Gastroesophageal sphincter (tissue), 4 donors: ENCODE measurements around the gene RABL2A. TPM values are rescaled to one million over a fixed set of nuclear protein-coding genes. Genes with fewer than 3 reads are reported as not detected.
"Not testable (repeated sequence)": the region's sequence is repeated elsewhere in the genome, so short reads cannot be mapped to it uniquely, and the experiment has no call there.

ENCODE experiments used
- ATAC-seq: fragments of 150-250 bp; one replicate; pipeline ENCODE4 v1.9.1; 2016; ENCODE audit warnings: mild to moderate bottlenecking, moderate library complexity
- H3K27ac ChIP-seq, 4 donors: fragments of 200-600 bp; sonication (generic) in 3 of 4; 1 replicate in 3 of 4; 2 replicates in 1 of 4; pipeline ENCODE4 v1.5.1; 2016 to 2019
- H3K27me3 ChIP-seq: fragments of 200-600 bp; sonication (generic); one replicate; pipeline ENCODE4 v1.5.1; 2019
- H3K36me3 ChIP-seq, 2 donors: fragments of 200-600 bp; sonication (generic); one replicate each; pipeline ENCODE4 v1.5.1; 2019; ENCODE audit warnings: control low read depth in 1 of 2
- H3K4me1 ChIP-seq, 3 donors: fragments of 200-600 bp; sonication (generic); 1 replicate in 2 of 3; 2 replicates in 1 of 3; pipeline ENCODE4 v1.5.1; 2016 to 2019; ENCODE audit warnings: control low read depth in 2 of 3
- H3K4me3 ChIP-seq, 2 donors: fragments of 200-600 bp; sonication (generic); one replicate each; pipeline ENCODE4 v1.5.1; 2019; ENCODE audit warnings: mild to moderate bottlenecking in 1 of 2, moderate library complexity in 1 of 2
- H3K9me3 ChIP-seq, 3 donors: fragments of 200-600 bp; sonication (generic); one replicate each; pipeline ENCODE4 v1.5.1; 2017 to 2019; ENCODE audit warnings: control low read depth in 2 of 3
- EP300 ChIP-seq: sonication (generic); formaldehyde crosslinking; IDR thresholded peaks from one replicate; pipeline ENCODE4 v1.6.1; 2017; ENCODE audit warnings: antibody characterized with exemption, mild to moderate bottlenecking
- POLR2A ChIP-seq, 2 donors: fragments of 450-650 bp; IDR thresholded peaks; one replicate each; pipeline ENCODE4 v1.6.1; 2017; ENCODE audit warnings: antibody characterized with exemption in 2 of 2, mild to moderate bottlenecking in 2 of 2, moderate library complexity in 1 of 2
- WGBS, 2 donors: methylation state at CpG; one replicate each; pipeline ENCODE4 v1.1.5; 2018; ENCODE audit warnings: low coverage in 1 of 2; 5-methylcytosine and 5-hydroxymethylcytosine counted together
- total RNA-seq, 4 donors: library from RNA; depleted of rRNA; stranded (reverse); fragments of >200 nt; gene quantifications; one replicate each; pipeline ENCODE4 v1.1.0, GENCODE V29; 2016

The RABL2A gene
- total RNA-seq, 4 donors from 2014 or later, result 3.0 to 19.9 (median 14.1) TPM

DNA sequence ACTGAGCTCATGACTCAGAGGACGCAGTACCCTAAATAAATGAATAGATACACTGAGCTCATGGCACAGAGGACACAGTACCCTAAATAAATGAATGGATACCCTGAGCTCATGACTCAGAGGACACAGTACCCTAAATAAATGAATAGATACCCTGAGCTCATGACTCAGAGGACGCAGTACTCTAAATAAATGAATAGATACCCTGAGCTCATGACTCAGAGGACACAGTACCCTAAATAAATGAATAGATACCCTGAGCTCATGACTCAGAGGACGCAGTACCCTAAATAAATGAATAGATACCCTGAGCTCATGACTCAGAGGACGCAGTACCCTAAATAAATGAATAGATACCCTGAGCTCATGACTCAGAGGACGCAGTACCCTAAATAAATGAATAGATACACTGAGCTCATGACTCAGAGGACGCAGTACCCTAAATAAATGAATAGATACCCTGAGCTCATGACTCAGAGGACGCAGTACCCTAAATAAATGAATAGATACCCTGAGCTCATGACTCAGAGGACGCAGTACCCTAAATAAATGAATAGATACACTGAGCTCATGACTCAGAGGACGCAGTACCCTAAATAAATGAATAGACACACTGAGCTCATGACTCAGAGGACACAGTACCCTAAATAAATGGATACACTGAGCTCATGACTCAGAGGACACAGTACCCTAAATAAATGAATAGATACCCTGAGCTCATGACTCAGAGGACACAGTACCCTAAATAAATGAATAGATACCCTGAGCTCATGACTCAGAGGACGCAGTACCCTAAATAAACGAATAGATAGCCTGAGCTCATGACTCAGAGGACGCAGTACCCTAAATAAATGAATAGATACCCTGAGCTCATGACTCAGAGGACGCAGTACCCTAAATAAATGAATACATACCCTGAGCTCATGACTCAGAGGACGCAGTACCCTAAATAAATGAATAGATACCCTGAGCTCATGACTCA is 24.1 kb downstream of the RABL2A start:
- H3K27me3 ChIP-seq, H3K36me3 ChIP-seq, H3K4me3 ChIP-seq, ATAC-seq, H3K4me1 ChIP-seq, H3K9me3 ChIP-seq, H3K27ac ChIP-seq: not testable (repeated sequence)
- whole genome bisulfite sequencing, 2 donors, result 58% methylated on average over 2 of the region's 14 CpGs; no CpG with 5 or more reads in 1 of the 2 donors

GRCh38 chr2:113652599-113652998 is 25.5 kb downstream of the RABL2A start:
- not testable (repeated sequence) for H3K4me3 ChIP-seq, ATAC-seq
- WGBS, 2 donors, result no CpG with 5 or more reads among the region's 3 CpGs

GRCh38 chr2:113656031-113656624 is 29.1 kb downstream of the RABL2A start:
- not testable (repeated sequence) for H3K27ac ChIP-seq, ATAC-seq, H3K4me1 ChIP-seq, H3K9me3 ChIP-seq, H3K4me3 ChIP-seq, H3K27me3 ChIP-seq, H3K36me3 ChIP-seq
- WGBS, 2 donors, result 87% methylated on average over 2 of the region's 27 CpGs; no CpG with 5 or more reads in 1 of the 2 donors

More at GRCh38 chr2:113652599-113652998, 25.5 kb downstream of the RABL2A start:
- H3K4me1 ChIP-seq, H3K27ac ChIP-seq, H3K9me3 ChIP-seq, H3K36me3 ChIP-seq, H3K27me3 ChIP-seq: not testable (repeated sequence)

GRCh38 chr2:113657735-113658134 is 30.7 kb downstream of the RABL2A start:
- not testable (repeated sequence) for H3K27me3 ChIP-seq, H3K27ac ChIP-seq, ATAC-seq, H3K4me3 ChIP-seq, H3K9me3 ChIP-seq, H3K36me3 ChIP-seq, H3K4me1 ChIP-seq
- 90 to 100% methylated on average over 9 to 17 of the region's 17 CpGs for WGBS, 2 donors

DNA sequence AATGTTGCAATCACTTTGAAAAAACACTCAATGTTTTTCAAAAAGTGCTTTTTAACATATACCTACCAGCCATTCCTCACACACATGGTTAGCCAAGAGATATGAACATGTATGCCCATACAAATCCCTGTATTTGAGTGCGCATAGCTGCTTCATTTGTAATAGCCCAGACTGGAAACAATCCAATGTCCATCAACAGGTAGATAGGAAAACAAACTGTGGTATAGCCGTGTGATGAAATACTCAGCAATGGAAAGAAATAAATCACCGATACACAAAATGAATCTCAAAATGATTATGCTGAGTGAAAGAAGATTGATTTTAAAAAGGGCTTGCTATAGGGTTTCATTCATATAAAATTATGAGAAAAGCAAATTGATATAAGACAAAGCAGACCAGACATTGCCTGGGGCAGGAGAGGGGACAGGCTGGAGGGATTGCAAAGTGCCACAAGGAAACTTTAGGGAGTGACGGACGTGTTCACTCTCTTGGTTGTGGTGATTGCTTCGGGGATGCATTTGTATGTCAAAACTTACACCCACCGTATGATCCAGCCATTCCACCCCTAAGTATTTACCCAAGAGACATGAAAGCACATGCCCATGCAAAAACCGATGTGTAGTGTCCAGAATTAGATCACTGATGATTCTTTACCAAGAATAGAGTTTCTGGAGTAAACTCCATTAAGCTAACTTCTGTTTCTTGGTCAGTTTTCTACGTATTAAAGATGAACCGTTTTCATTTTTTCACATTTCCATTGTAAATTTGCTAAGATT is 36.4 kb downstream of the RABL2A start:
- H3K4me1 ChIP-seq, H3K4me3 ChIP-seq, H3K9me3 ChIP-seq, H3K27ac ChIP-seq, H3K36me3 ChIP-seq, ATAC-seq, H3K27me3 ChIP-seq: not testable (repeated sequence)
- 76 to 87% methylated on average over 3 to 9 of the region's 10 CpGs for WGBS, 2 donors

DNA sequence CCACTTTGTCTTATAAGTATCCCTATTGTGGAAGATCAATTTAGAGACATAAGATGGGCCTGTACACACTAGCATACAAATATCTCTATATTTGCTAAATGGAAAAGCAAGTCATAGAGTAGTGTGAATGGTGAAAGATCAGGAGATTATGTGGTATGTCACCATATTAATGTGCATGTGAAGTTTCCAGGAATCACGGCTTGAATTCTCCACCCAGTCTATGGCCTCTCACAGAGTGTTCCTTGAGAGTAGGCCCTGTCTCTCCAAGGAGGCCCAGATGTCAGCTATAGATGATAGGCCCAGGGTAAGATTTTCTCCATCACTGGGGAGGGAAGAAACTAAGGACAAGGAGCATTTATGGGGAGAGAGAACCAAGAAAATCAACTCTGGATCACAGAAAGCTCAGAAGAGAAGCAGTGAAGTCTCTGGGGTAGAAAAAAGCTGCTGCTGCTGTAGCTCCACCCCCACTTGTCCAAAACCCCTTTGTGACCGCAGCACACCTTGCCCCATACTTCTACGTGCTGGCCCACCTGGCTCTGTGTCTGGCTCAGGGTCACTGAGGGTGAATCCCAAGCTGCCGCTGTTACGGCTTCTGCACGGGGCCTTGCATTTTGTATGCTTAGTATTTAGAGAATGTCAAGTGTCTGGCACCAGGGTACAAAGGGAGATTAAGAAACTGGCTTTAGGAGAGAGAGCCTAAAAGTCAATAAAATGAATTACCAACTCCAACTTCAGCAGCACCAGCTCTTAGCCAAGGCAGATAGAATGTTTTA is 37.9 kb downstream of the RABL2A start:
- not testable (repeated sequence) for H3K27ac ChIP-seq, H3K4me3 ChIP-seq, ATAC-seq, H3K27me3 ChIP-seq, H3K9me3 ChIP-seq, H3K4me1 ChIP-seq, H3K36me3 ChIP-seq
- WGBS, 2 donors, result 58 to 100% methylated on average over 1 to 6 of the region's 6 CpGs

GRCh38 chr2:113669013-113669412 is 41.9 kb downstream of the RABL2A start:
- WGBS, 2 donors, result no CpG with 5 or more reads among the region's 21 CpGs
- not testable (repeated sequence) for H3K27me3 ChIP-seq, ATAC-seq

GRCh38 chr2:113672326-113672932 is 45.4 kb downstream of the RABL2A start:
- Histone ChIP-seq H3K4me1 (no peaks in the 10 kb centered on the region), H3K4me3 (no peak overlapping the region), H3K27me3 (no peaks in the 10 kb centered on the region), H3K36me3 (no peaks in the 10 kb centered on the region), H3K27ac (no peak overlapping the region), H3K9me3 (no peaks in the 10 kb centered on the region)
- ATAC-seq, result no peak
- TF ChIP-seq POLR2A (IDR thresholded peaks at IDR 0.05) (no peak), EP300 (no peak)
- WGBS, 2 donors, result 66 to 72% methylated on average over 3 to 4 of the region's 7 CpGs

More at GRCh38 chr2:113669013-113669412, 41.9 kb downstream of the RABL2A start:
- not testable (repeated sequence) for H3K9me3 ChIP-seq, H3K36me3 ChIP-seq, H3K4me3 ChIP-seq, H3K27ac ChIP-seq, H3K4me1 ChIP-seq
